GM13976 (cell line): ENCODE data around the gene F10.

ENCODE experiments used
- DNase-seq: peaks from one replicate; pipeline ENCODE4 v3.0.0; 2012; ENCODE audit warnings: low spot score
- CTCF ChIP-seq: IDR thresholded peaks from 2 replicates; pipeline ENCODE4 v1.5.1; 2012; ENCODE audit warnings: borderline replicate concordance, mild to moderate bottlenecking; ENCODE audit not compliant: insufficient read depth; ENCODE audit errors: extremely low read depth, missing control alignments, control extremely low read depth
- in situ Hi-C: fragments of 300-500 bp; cut with MboI; formaldehyde crosslinking; loops from one replicate; pipeline ENCODE4 v1.12.0; 2022; ENCODE audit warnings: low sequenced_read_pairs, mixed read lengths, inconsistent platforms; ENCODE audit not compliant: unreplicated experiment

The F10 gene

GRCh38 chr13:113119166-113119821, 3.3 kb upstream of the F10 start:
- no peak for TF ChIP-seq CTCF
- no peak for DNase-seq
- in situ Hi-C loops = no loop called here

GRCh38 chr13:113119822-113120189, 2.8 kb upstream of the F10 start:
- in situ Hi-C loops = no loop called here
- TF ChIP-seq CTCF = no peak
- no peak for DNase-seq

GRCh38 chr13:113120300-113121182, 2.1 kb upstream of the F10 start:
- no peak for TF ChIP-seq CTCF
- in situ Hi-C loops = no loop called here
- DNase-seq = no peak

- TF ChIP-seq CTCF = no peak
- DNase-seq = no peak
- in situ Hi-C loops = no loop called here
Measured at GRCh38 chr13:113121183-113121927, 1.2 kb upstream of the F10 start.

DNA sequence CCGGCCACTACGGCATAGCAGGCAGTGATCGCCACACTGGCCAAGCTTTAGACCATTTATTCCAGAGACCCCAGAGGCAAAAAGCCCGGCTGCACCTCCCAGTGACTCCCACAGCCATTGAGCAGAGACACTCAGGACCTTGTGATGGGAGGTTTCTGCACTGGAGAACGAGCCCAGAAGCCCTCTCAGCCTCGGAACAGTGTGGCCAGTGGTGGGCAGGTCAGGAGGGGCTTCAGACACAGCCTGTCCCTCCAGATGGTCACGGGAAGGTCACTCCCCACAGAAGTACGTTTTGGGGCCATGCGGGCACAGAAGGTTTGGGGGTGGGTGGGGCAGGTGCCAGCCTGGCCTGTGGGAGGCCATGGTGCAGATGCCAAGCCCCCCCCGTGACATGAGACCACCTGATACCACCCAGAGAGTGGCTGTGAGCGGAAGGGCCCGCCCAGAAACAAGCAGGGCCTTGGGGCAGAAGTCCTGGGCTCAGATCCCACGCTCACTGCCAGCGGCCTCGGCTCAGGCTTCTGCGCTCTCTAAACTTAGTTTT, 599 bp upstream of the F10 start:
- no peak for TF ChIP-seq CTCF
- no peak for DNase-seq
- in situ Hi-C loops = no loop called here
